ENCODE data around the gene SLC25A51.
"Not testable (repeated sequence)": the region's sequence is repeated elsewhere in the genome, so short reads cannot be mapped to it uniquely, and the experiment has no call there.

The SLC25A51 gene

GRCh38 chr9:37910271-37910670 lies 6.3 kb upstream of the SLC25A51 start:
- TF ChIP-seq EZH2phosphoT487 (IDR thresholded peaks at IDR 0.05; ENCODE audit: low read length) (no peak), CTCF (IDR thresholded peaks at IDR 0.05; ENCODE audit: low read length) (no peak), EZH2 (optimal IDR thresholded peaks at IDR 0.05; ENCODE audit: low read depth, low read length) (no peak)
- Histone ChIP-seq H3K4me3 (ENCODE audit: low read length) (no peak overlapping the region), H3K9me3 (replicated peaks; ENCODE audit: insufficient read depth, low read length) (no peaks in the 10 kb centered on the region), H3K27ac (ENCODE audit: low read length) (no peak overlapping the region), H3K79me2 (ENCODE audit: low read length) (no peaks in the 10 kb centered on the region), H3K4me1 (ENCODE audit: low read length) (no peaks in the 10 kb centered on the region), H3K9me2 (replicated peaks; ENCODE audit: insufficient read depth, low read length) (no peaks in the 10 kb centered on the region), H3K27me3 (replicated peaks; ENCODE audit: insufficient read depth, low read length) (no peaks in the 10 kb centered on the region), H4K20me1 (ENCODE audit: insufficient read depth, low read length) (no peaks in the 10 kb centered on the region), H3K4me2 (ENCODE audit: low read depth, low read length) (no peak overlapping the region), H2AFZ (ENCODE audit: low read length) (no peak overlapping the region), H3K36me3 (replicated peaks; ENCODE audit: insufficient read depth, low read length) (no peaks in the 10 kb centered on the region), H3K9ac (ENCODE audit: low read length) (no peak overlapping the region), H3F3A (ENCODE audit: insufficient read depth, low read length) (no peaks in the 10 kb centered on the region)
- no peak for DNase-seq

- not testable (repeated sequence) for H4K20me1 ChIP-seq (ENCODE audit: insufficient read depth, low read length); H3K27ac ChIP-seq (ENCODE audit: low read length); H3K79me2 ChIP-seq (ENCODE audit: low read length); H3K27me3 ChIP-seq (replicated peaks; ENCODE audit: insufficient read depth, low read length); H3K36me3 ChIP-seq (replicated peaks; ENCODE audit: insufficient read depth, low read length); H3K4me2 ChIP-seq (ENCODE audit: low read depth, low read length); H3K4me3 ChIP-seq (ENCODE audit: low read length); H3F3A ChIP-seq (ENCODE audit: insufficient read depth, low read length); H3K4me1 ChIP-seq (ENCODE audit: low read length); H2AFZ ChIP-seq (ENCODE audit: low read length); H3K9me2 ChIP-seq (replicated peaks; ENCODE audit: insufficient read depth, low read length); H3K9me3 ChIP-seq (replicated peaks; ENCODE audit: insufficient read depth, low read length); DNase-seq; H3K9ac ChIP-seq (ENCODE audit: low read length)
Measured at GRCh38 chr9:37909836-37910235, 5.9 kb upstream of the SLC25A51 start.

GRCh38 chr9:37909326-37909725 lies 5.4 kb upstream of the SLC25A51 start:
- Histone ChIP-seq H3K27ac (ENCODE audit: low read length) (no peak overlapping the region), H2AFZ (ENCODE audit: low read length) (no peak overlapping the region)
- DNase-seq = no peak

GRCh38 chr9:37908698-37909186 lies 4.8 kb upstream of the SLC25A51 start:
- Histone ChIP-seq H3K9me2 (replicated peaks; ENCODE audit: insufficient read depth, low read length) (no peaks in the 10 kb centered on the region), H3K27me3 (replicated peaks; ENCODE audit: insufficient read depth, low read length) (no peaks in the 10 kb centered on the region), H3K4me1 (ENCODE audit: low read length) (no peaks in the 10 kb centered on the region), H3K79me2 (ENCODE audit: low read length) (no peaks in the 10 kb centered on the region), H3F3A (ENCODE audit: insufficient read depth, low read length) (peaks cover 11% of the 10 kb centered on the region), H3K36me3 (replicated peaks; ENCODE audit: insufficient read depth, low read length) (no peaks in the 10 kb centered on the region), H3K9me3 (replicated peaks; ENCODE audit: insufficient read depth, low read length) (no peaks in the 10 kb centered on the region), H4K20me1 (ENCODE audit: insufficient read depth, low read length) (no peaks in the 10 kb centered on the region), H3K27ac (ENCODE audit: low read length) (no peak overlapping the region), H3K4me3 (ENCODE audit: low read length) (no peak overlapping the region), H3K9ac (ENCODE audit: low read length) (no peak overlapping the region), H3K4me2 (ENCODE audit: low read depth, low read length) (no peak overlapping the region), H2AFZ (ENCODE audit: low read length) (no peak overlapping the region)
- TF ChIP-seq EZH2phosphoT487 (IDR thresholded peaks at IDR 0.05; ENCODE audit: low read length) = no peak
- DNase-seq = no peak

More at GRCh38 chr9:37909326-37909725, 5.4 kb upstream of the SLC25A51 start:
- no peaks in the 10 kb centered on the region for H3K27me3 ChIP-seq (replicated peaks; ENCODE audit: insufficient read depth, low read length)
- no peak for TF ChIP-seq CTCF (IDR thresholded peaks at IDR 0.05; ENCODE audit: low read length)
- H3K4me3 ChIP-seq (ENCODE audit: low read length) = no peak overlapping the region
- no peaks in the 10 kb centered on the region for H3K79me2 ChIP-seq (ENCODE audit: low read length)
- H3F3A ChIP-seq (ENCODE audit: insufficient read depth, low read length) = peaks cover 5% of the 10 kb centered on the region
- no peaks in the 10 kb centered on the region for H4K20me1 ChIP-seq (ENCODE audit: insufficient read depth, low read length)
- no peaks in the 10 kb centered on the region for H3K9me3 ChIP-seq (replicated peaks; ENCODE audit: insufficient read depth, low read length)
- no peaks in the 10 kb centered on the region for H3K9me2 ChIP-seq (replicated peaks; ENCODE audit: insufficient read depth, low read length)
- H3K36me3 ChIP-seq (replicated peaks; ENCODE audit: insufficient read depth, low read length) = no peaks in the 10 kb centered on the region
- no peak overlapping the region for H3K4me2 ChIP-seq (ENCODE audit: low read depth, low read length)
- no peak overlapping the region for H3K9ac ChIP-seq (ENCODE audit: low read length)
- H3K4me1 ChIP-seq (ENCODE audit: low read length) = no peaks in the 10 kb centered on the region
